CD4-positive, alpha-beta memory T cell (primary cell): ENCODE data around the gene JUNB. TPM values are rescaled to one million over a fixed set of nuclear protein-coding genes. Genes with fewer than 3 reads are reported as not detected.
A peak's percentile ranks its signal among the peaks of the same experiment; 100 is the strongest.

ENCODE experiments used
- CTCF ChIA-PET: fragments of 350-600 bp; sonication (Branson Sonifier 250); formaldehyde crosslinking; loops from one replicate; lab custom pipeline; 2021; ENCODE audit warnings: inconsistent platforms; ENCODE audit not compliant: partially characterized antibody; lab: Charles Lee
- POLR2A ChIA-PET: fragments of 350-600 bp; sonication (Branson Sonifier 250); formaldehyde crosslinking; loops from one replicate; lab custom pipeline; 2021; ENCODE audit not compliant: partially characterized antibody; lab: Charles Lee
- DNase-seq, 5 donors: peaks; one replicate each; pipeline versions ENCODE4 v3.0.0 to v3.0.0-alpha.2; 2020 to 2022; ENCODE audit warnings: mixed read lengths in 1 of 5
- H3K27ac ChIP-seq: one replicate; pipeline ENCODE4 v1.7.0; 2013; ENCODE audit warnings: low read depth, low read length
- H3K27me3 ChIP-seq: 2 replicates; pipeline ENCODE4 v1.7.0; 2013; ENCODE audit warnings: mild to moderate bottlenecking, low read length, moderate library complexity; ENCODE audit not compliant: insufficient read depth
- H3K36me3 ChIP-seq: 2 replicates; pipeline ENCODE4 v1.7.0; 2013; ENCODE audit warnings: mild to moderate bottlenecking, low read length, moderate library complexity; ENCODE audit not compliant: insufficient read depth
- H3K4me1 ChIP-seq: 2 replicates; pipeline ENCODE4 v1.7.0; 2013; ENCODE audit warnings: mild to moderate bottlenecking, low read length, moderate library complexity; ENCODE audit not compliant: insufficient read depth
- H3K4me3 ChIP-seq, 2 donors: one replicate each; pipeline ENCODE4 v1.7.0; 2013; ENCODE audit warnings: low read length in 2 of 2, mild to moderate bottlenecking in 1 of 2
- H3K9me3 ChIP-seq, 2 donors: one replicate each; pipeline ENCODE4 v1.7.0; 2013; ENCODE audit warnings: low read length in 2 of 2, control low read depth in 1 of 2; ENCODE audit not compliant: control insufficient read depth in 1 of 2
- H3K27ac Mint-ChIP-seq, 7 donors: one replicate each; pipeline ENCODE4 v1.8.0; 2020 to 2021; ENCODE audit warnings: mixed read lengths in 7 of 7, mild to moderate bottlenecking in 6 of 7, inconsistent platforms in 3 of 7, moderate library complexity in 3 of 7
- H3K27me3 Mint-ChIP-seq, 2 donors: one replicate each; pipeline ENCODE4 v1.8.0; 2020 to 2021; ENCODE audit warnings: mixed read lengths in 2 of 2
- H3K36me3 Mint-ChIP-seq, 2 donors: one replicate each; pipeline ENCODE4 v1.8.0; 2020 to 2021; ENCODE audit warnings: mixed read lengths in 2 of 2, inconsistent platforms in 1 of 2, mild to moderate bottlenecking in 1 of 2
- H3K4me1 Mint-ChIP-seq, 4 donors: one replicate each; pipeline ENCODE4 v1.8.0; 2020 to 2021; ENCODE audit warnings: mixed read lengths in 4 of 4, mild to moderate bottlenecking in 1 of 4
- H3K4me3 Mint-ChIP-seq, 8 donors: one replicate each; pipeline ENCODE4 v1.8.0; 2020 to 2021; ENCODE audit warnings: mixed read lengths in 8 of 8, mild to moderate bottlenecking in 7 of 8, moderate library complexity in 6 of 8, inconsistent platforms in 3 of 8
- H3K9me3 Mint-ChIP-seq, 8 donors: one replicate each; pipeline ENCODE4 v1.8.0; 2020 to 2021; ENCODE audit warnings: mixed read lengths in 8 of 8, mild to moderate bottlenecking in 5 of 8, inconsistent platforms in 3 of 8, moderate library complexity in 1 of 8
- intact Hi-C: fragments of 100-400 bp; cut with micrococcal nuclease; formaldehyde crosslinking; loops from one replicate; pipeline ENCODE4 v1.15.1; 2023
- polyA plus RNA-seq, 2 donors: library from polyadenylated mRNA; unstranded; fragments of 300-500 nt; fragmentation: Illumina TruSeq; gene quantifications; one replicate each; pipeline ENCODE4 v1.2.3, GENCODE V29; 2021
- total RNA-seq, 2 experiments: library from RNA; stranded (reverse); gene quantifications; one replicate each; pipeline ENCODE4 v1.2.3, GENCODE V29; 2021

The JUNB gene
- total and polyA plus RNA-seq, 4 experiments from 2014 or later, result 103 to 3,132 (median 438) TPM

- DNase-seq, result no peak
- H3K27ac Mint-ChIP-seq, result peak overlapping the region; percentile 92 to 97 (median 94)
- peak overlapping the region; percentile 85 to 92 (median 87) for H3K4me3 Mint-ChIP-seq
- Histone ChIP-seq H3K36me3 (no peaks in the 10 kb centered on the region), H3K4me3 (no peak overlapping the region), H3K27ac (peak overlapping the region; percentile 86), H3K9me3 (no peaks in the 10 kb centered on the region), H3K27me3 (no peaks in the 10 kb centered on the region), H3K4me1 (peaks cover 54% of the 10 kb centered on the region)
- ChIA-PET CTCF (interaction anchor here (0.7 to 27.8 kb wide), 4 partner anchors 9 to 20 kb away, joined by 3 to 906 read pairs (median 29); partner anchors contain the start of genes JUNB, PRDX2, RNASEH2A and THSD8), POLR2A (interaction anchor here (1.1 to 16.4 kb wide), 7 partner anchors 12 to 159 kb away, joined by 3 to 1162 read pairs (median 4); partner anchors contain the start of genes CALR, DHPS, GET3 and JUNB)
- peaks cover 0 to 1% (median 0%) of the 10 kb centered on the region in 8 donors for H3K9me3 Mint-ChIP-seq
- peaks cover 0 to 2% of the 10 kb centered on the region in 2 donors for H3K36me3 Mint-ChIP-seq
- H3K4me1 Mint-ChIP-seq, result peaks cover 24 to 54% (median 35%) of the 10 kb centered on the region in 4 donors
- no peaks in the 10 kb centered on the region for H3K27me3 Mint-ChIP-seq
- intact Hi-C loops, result no loop called here
Observed at GRCh38 chr19:12778905-12779161, 12.5 kb upstream of the JUNB start.

DNA sequence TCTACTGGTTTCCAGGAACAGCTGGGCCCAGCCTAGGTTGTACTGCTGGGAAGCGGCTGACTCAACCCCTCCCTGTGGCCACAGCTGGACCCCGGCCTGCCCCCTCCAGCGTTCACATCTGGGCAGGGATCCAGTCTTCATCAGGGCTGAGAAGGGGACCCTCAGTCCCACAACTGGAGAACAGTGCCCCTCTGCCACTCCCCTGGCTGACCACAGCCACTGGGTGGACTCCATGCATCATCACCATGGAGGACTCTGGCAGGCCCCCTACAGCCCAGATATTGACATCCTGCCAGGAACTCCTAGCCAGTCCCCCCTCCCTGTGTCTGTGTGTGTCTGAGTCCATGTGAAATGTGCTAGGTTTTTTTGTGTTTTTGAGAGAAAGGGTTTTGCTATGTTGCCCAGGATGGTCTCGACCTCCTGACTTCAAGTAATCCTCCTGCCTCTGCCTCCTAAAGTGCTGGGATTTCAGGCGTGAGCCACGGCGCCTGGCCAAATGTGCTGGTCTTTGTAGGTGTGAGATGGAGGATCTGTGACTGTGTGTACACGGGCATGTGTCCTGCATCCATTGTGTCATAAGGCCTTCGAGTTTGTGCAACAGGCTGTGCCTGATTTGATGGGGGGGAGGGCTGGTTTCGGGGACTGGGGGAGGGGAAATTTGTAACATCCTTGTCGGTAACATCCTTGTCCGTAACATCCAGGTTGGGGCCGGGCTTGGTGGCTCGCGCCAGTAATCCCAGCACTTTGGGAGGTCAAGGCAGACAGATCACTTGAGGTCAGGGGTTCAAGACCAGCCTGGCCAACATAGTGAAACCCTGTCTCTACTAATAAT, 11.9 kb upstream of the JUNB start:
- H3K4me3 Mint-ChIP-seq, result peak overlapping the region; percentile 12 to 92 (median 64)
- H3K27ac Mint-ChIP-seq, result peak overlapping the region; percentile 65 to 97 (median 94)
- DNase-seq, result no peak
- H3K9me3 Mint-ChIP-seq, result peaks cover 0 to 1% (median 0%) of the 10 kb centered on the region in 8 donors
- H3K4me1 Mint-ChIP-seq, result peaks cover 24 to 53% (median 35%) of the 10 kb centered on the region in 4 donors
- ChIA-PET POLR2A (interaction anchor here (1.3 to 16.4 kb wide), 4 partner anchors 16 to 98 kb away, joined by 3 to 1162 read pairs (median 4); partner anchors contain the start of genes DHPS, GET3, JUNB and PRDX2), CTCF (interaction anchor here (2.6 to 27.8 kb wide), 2 partner anchors 9 to 19 kb away, joined by 14 to 906 read pairs; partner anchors contain the start of genes JUNB, PRDX2, RNASEH2A and THSD8)
- H3K36me3 Mint-ChIP-seq, result peaks cover 0 to 2% of the 10 kb centered on the region in 2 donors
- intact Hi-C loops, result no loop called here
- Histone ChIP-seq H3K9me3 (no peaks in the 10 kb centered on the region), H3K27me3 (no peaks in the 10 kb centered on the region), H3K4me1 (peaks cover 60% of the 10 kb centered on the region), H3K4me3 (no peak overlapping the region), H3K36me3 (no peaks in the 10 kb centered on the region), H3K27ac (peak overlapping the region; percentile 86)
- H3K27me3 Mint-ChIP-seq, result no peaks in the 10 kb centered on the region

GRCh38 chr19:12782174-12782423, 9.2 kb upstream of the JUNB start:
- Mint-ChIP-seq H3K27ac (peak overlapping the region in 2 of 7 donors; percentile 98 to 99), H3K4me3 (peak overlapping the region; percentile 79 to 95 (median 88)), H3K9me3 (peaks cover 0 to 1% (median 0%) of the 10 kb centered on the region in 8 donors), H3K27me3 (no peaks in the 10 kb centered on the region), H3K36me3 (peaks cover 0 to 2% of the 10 kb centered on the region in 2 donors), H3K4me1 (peaks cover 21 to 46% (median 33%) of the 10 kb centered on the region in 4 donors)
- Histone ChIP-seq H3K27me3 (no peaks in the 10 kb centered on the region), H3K4me3 (peak overlapping the region; percentile 40 to 71), H3K9me3 (no peaks in the 10 kb centered on the region), H3K27ac (peak overlapping the region; percentile 99), H3K4me1 (peaks cover 74% of the 10 kb centered on the region), H3K36me3 (no peaks in the 10 kb centered on the region)
- ChIA-PET CTCF (interaction anchor here (0.9 to 27.8 kb wide), 3 partner anchors 17 to 24 kb away, joined by 3 to 906 read pairs (median 6); partner anchors contain the start of genes JUNB, PRDX2, RNASEH2A and THSD8), POLR2A (interaction anchor here (0.8 to 16.4 kb wide), 8 partner anchors 13 to 619 kb away, joined by 3 to 1162 read pairs (median 4); partner anchors contain the start of genes DHPS, JUNB, PRDX2 and RNASEH2A)
- intact Hi-C loops, result loop anchor here (1.0 kb wide), 1 partner anchor 8 kb away; no protein-coding TSS in a partner anchor
- peak in 2 of 5 donors; percentile 97 to 99 for DNase-seq

DNA sequence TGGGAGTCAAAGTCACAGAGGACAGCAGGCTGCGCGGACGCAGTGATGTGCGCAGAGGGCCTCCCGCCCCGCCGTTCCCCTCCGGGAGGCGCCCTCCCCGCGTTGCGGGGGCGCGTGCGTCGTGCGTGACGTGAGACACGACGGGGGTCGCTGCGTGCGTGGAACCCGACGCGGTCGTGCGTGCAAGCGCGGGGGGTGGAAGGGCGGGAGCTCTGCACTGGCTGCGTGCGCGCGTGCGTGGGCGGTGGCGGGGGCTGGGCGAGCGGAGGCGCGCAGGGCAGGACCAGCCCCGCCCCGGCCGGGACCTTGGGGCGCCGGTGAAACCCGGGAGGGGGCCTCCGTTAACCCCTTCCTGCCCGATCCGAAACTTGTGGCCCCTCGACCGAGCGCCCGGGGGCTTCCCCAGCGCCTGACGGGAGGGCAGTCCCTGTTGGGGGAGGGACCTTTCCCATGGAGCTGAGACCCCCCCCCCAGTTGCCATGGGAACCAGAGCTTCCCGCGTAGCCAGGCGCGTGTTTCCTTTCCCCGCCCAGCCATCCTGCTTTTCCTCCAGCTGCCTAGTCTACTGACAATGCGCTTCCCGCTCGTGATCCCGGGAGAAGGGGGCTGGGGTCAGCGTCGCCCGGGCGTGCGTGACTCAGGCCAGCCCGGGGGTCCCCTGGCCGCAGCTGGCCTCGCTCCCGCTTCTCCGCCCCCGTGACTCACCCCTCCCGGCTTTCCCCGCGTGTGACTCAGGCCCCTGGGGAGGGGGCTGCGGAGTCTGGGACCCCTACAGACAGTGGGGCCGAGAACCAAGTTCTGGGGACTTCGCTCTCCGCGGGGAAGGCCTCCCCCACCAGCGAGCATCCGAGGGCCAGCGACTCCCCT, 8.6 kb upstream of the JUNB start:
- H3K27me3 ChIP-seq, result no peaks in the 10 kb centered on the region
- peak overlapping the region in 2 of 7 donors; percentile 98 to 99 for H3K27ac Mint-ChIP-seq

DNA sequence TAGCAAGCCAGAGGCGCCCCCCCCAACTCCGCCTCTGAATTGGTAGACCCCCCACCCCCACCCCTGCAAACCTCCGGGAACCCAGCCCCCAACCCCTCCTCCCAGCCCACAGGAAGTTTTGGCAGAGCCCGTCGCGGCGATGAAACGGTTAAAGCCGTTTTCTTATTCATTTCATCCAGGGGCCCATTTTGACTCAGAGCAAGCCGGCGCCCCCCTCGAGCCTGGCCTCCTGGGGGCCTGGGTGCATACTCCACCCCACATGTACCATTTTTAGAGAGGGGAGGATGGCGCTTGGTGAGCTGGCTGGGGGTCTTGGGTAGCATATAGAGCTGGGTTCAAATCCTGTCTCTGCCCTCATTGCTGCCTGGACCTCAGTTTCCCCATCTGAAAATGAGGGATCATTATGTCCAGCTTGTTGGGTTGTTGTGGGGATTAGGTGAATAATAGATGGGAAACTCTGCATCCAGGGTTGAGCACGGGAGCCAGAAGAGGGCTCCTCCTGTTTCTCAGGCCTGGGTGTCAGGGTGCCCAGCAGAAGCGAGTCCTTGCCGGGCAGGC, 7.9 kb upstream of the JUNB start:
- peaks cover 66% of the 10 kb centered on the region for H3K4me1 ChIP-seq
- H3K27ac ChIP-seq, result peak overlapping the region; percentile 99
- intact Hi-C loops, result no loop called here
- ChIA-PET POLR2A (interaction anchor here (0.7 to 16.4 kb wide), 5 partner anchors 12 to 107 kb away, joined by 5 to 1162 read pairs (median 11); partner anchors contain the start of genes JUNB, PRDX2, RNASEH2A and THSD8), CTCF (interaction anchor here (1.2 to 27.8 kb wide), 2 partner anchors 15 to 25 kb away, joined by 6 to 906 read pairs; partner anchors contain the start of genes JUNB, PRDX2, RNASEH2A and THSD8)
- H3K9me3 ChIP-seq, result no peaks in the 10 kb centered on the region
- Mint-ChIP-seq H3K36me3 (peaks cover 0 to 2% of the 10 kb centered on the region in 2 donors), H3K27me3 (no peaks in the 10 kb centered on the region), H3K4me3 (peak overlapping the region; percentile 57 to 88 (median 74)), H3K27ac (peak overlapping the region in 1 of 7 donors; percentile 98), H3K4me1 (peaks cover 18 to 41% (median 28%) of the 10 kb centered on the region in 4 donors), H3K9me3 (peaks cover 0 to 1% (median 0%) of the 10 kb centered on the region in 8 donors)
- DNase-seq, result peak in 2 of 5 donors; percentile 22 to 59
- no peaks in the 10 kb centered on the region for H3K27me3 ChIP-seq
- H3K36me3 ChIP-seq, result no peaks in the 10 kb centered on the region
- H3K4me3 ChIP-seq, result no peak overlapping the region

More for the DNA sequence above, 8.6 kb upstream of the JUNB start:
- intact Hi-C loops, result loop anchor here (1.0 kb wide), 1 partner anchor 8 kb away; no protein-coding TSS in a partner anchor
- Mint-ChIP-seq H3K27me3 (no peaks in the 10 kb centered on the region), H3K36me3 (peaks cover 0 to 2% of the 10 kb centered on the region in 2 donors), H3K9me3 (peaks cover 0 to 1% (median 0%) of the 10 kb centered on the region in 8 donors), H3K4me3 (peak overlapping the region; percentile 79 to 95 (median 88)), H3K4me1 (peaks cover 19 to 41% (median 28%) of the 10 kb centered on the region in 4 donors)
- H3K36me3 ChIP-seq, result no peaks in the 10 kb centered on the region
- CTCF ChIA-PET, result interaction anchor here (0.9 to 27.8 kb wide), 3 partner anchors 16 to 25 kb away, joined by 3 to 906 read pairs (median 6); partner anchors contain the start of genes JUNB, PRDX2, RNASEH2A and THSD8
- peak overlapping the region; percentile 40 to 71 for H3K4me3 ChIP-seq
- H3K27ac ChIP-seq, result peak overlapping the region; percentile 99
- POLR2A ChIA-PET, result interaction anchor here (0.7 to 16.4 kb wide), 9 partner anchors 12 to 620 kb away, joined by 3 to 1162 read pairs (median 5); partner anchors contain the start of genes DHPS, JUNB, PRDX2 and RNASEH2A
- DNase-seq, result peak in 4 of 5 donors; percentile 75 to 99 (median 97)
- no peaks in the 10 kb centered on the region for H3K9me3 ChIP-seq
- H3K4me1 ChIP-seq, result peaks cover 68% of the 10 kb centered on the region

DNA sequence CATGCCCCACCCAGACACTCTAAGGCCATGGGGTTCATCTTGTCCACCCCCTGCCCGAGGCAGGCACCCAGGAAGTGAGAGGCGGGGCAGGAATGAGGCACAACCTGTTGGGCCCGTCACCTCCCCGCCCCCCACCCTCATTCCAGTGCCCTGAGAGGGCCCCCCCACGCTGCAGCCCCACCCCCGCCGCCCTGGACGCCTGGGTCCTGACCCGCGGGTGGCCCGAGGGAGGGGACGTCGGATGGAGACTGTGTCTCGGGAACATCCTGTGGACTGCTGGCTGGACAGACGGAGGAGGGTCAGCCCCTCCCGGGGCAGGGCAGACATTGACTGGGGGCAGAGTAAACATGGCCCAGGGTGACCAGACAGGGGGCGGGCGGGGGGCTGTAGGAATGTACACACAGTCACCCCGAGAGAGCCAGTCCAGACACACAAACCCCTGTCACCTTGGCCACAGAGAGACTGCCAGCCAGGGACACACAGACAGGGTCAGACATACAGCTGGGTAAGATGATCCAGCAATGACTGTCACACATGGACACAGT, 7.4 kb upstream of the JUNB start:
- CTCF ChIA-PET, result interaction anchor here (27.8 kb wide), 1 partner anchor 15 kb away, joined by 906 read pairs; the partner anchor contains the start of genes JUNB, PRDX2, RNASEH2A and THSD8
- peaks cover 16 to 41% (median 26%) of the 10 kb centered on the region in 4 donors for H3K4me1 Mint-ChIP-seq
- Histone ChIP-seq H3K27ac (peak overlapping the region; percentile 99), H3K27me3 (no peaks in the 10 kb centered on the region), H3K4me1 (peaks cover 66% of the 10 kb centered on the region), H3K36me3 (no peaks in the 10 kb centered on the region), H3K4me3 (no peak overlapping the region), H3K9me3 (no peaks in the 10 kb centered on the region)
- no peaks in the 10 kb centered on the region for H3K27me3 Mint-ChIP-seq
- peak overlapping the region in 1 of 7 donors; percentile 98 for H3K27ac Mint-ChIP-seq
- POLR2A ChIA-PET, result interaction anchor here (2.3 to 16.4 kb wide), 2 partner anchors 11 to 61 kb away, joined by 11 to 1162 read pairs; partner anchors contain the start of genes JUNB, PRDX2, THSD8 and TNPO2
- intact Hi-C loops, result no loop called here
- peaks cover 0 to 2% of the 10 kb centered on the region in 2 donors for H3K36me3 Mint-ChIP-seq
- peaks cover 0 to 1% (median 0%) of the 10 kb centered on the region in 8 donors for H3K9me3 Mint-ChIP-seq
- H3K4me3 Mint-ChIP-seq, result peak overlapping the region in 6 of 8 donors; percentile 63 to 79 (median 74)
- DNase-seq, result peak in 1 of 5 donors; percentile 52
